ENCODE results near the gene MON2. TPM values are rescaled to one million over a fixed set of nuclear protein-coding genes. Genes with fewer than 3 reads are reported as not detected.

Gene MON2
- total and polyA plus RNA-seq, 2 of the 8 experiments (the other 6 are each of a cell fraction or from before 2014, with no cell fraction given), result 3.8 to 21.8 TPM

DNA sequence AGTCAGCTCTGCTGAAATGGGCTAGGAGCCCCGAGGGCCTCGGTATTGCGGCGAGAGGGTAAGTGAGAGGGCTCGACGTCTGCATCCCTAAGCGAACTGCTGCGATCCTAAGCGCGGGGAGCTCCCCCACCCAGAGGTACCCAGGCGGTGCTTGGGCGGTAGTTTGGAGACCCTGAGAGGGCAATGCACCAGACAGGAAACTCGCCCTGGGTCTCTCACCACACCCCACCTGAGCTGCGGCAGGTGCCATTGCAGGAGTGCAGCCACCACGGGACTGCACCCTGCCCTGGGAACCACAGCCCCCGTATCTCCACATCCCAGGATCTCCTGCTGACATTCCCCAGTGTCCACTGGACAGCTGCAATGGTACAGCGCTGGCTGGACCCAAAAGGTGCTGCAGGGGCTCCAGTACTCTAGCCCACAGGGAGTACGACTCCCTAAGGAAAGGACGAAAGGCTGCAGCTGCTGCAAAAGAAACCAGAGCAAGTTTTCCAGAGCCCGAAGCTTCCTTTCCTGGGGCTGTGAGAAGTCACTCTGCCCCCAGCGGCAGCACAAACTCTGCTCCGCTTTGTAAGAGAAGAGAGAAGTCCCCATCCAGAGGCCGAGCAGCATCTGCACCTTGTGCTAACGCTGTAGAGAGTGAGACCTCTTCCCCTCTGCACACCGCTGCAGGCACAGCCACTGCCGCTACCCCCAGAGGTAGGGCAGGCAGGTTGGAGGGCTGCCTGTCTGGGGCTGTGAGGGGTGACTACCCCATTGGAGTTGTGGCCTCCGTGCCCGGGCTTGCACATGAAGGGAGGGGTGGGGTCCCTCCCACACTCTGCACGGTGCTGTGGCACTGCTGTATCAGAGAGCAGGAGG, 31.1 kb upstream of the MON2 start (continued):
- 0 out of 2 replicates have a peak, but pooled peaks have one; percentile 8 for TF ChIP-seq YY1 (IDR thresholded peaks at IDR 0.05; ENCODE audit: low read depth, low read length)
